IMR-90 (cell line): ENCODE data around the gene MTNR1B. TPM values are rescaled to one million over a fixed set of nuclear protein-coding genes. Genes with fewer than 3 reads are reported as not detected.

Experiments used
- ATAC-seq: fragments of 200-7000 bp; cut with Tn5 transposase; 2 replicates; pipeline ENCODE4 v1.9.1; 2020; ENCODE audit warnings: low read depth, mild to moderate bottlenecking, moderate library complexity
- BruUV-seq: library from RNA; stranded (reverse); fragments of 400-500 nt; replicated peaks from 2 replicates; lab custom pipeline; 2021; lab: Mats Ljungman, UMichigan
- CTCF ChIA-PET: fragments of 300-600 bp; formaldehyde crosslinking; extraction: SDS; loops from one replicate; lab custom pipeline; 2021; ENCODE audit warnings: antibody characterized with exemption; lab: Yijun Ruan, JAX
- POLR2A ChIA-PET: fragments of 300-600 bp; sonication (Branson Sonifier 250); formaldehyde crosslinking; loops from one replicate; lab custom pipeline; 2022; ENCODE audit warnings: antibody characterized with exemption; ENCODE audit not compliant: unreplicated experiment; lab: Charles Lee
- DNase-seq: peaks from one replicate; pipeline ENCODE4 v3.0.0; 2013
- H2AFZ ChIP-seq: replicated peaks from 2 replicates; pipeline ENCODE3; 2013; ENCODE audit warnings: low read length, mild to moderate bottlenecking; ENCODE audit not compliant: poor library complexity
- H2AK5ac ChIP-seq: 2 replicates; pipeline ENCODE4 v1.6.1; 2013; ENCODE audit warnings: low read depth, low read length, inconsistent platforms
- H2AK9ac ChIP-seq: replicated peaks from 2 replicates; pipeline ENCODE3; 2013; ENCODE audit warnings: mild to moderate bottlenecking, low read depth, low read length, moderate library complexity; ENCODE audit not compliant: poor library complexity
- H2BK120ac ChIP-seq: 2 replicates; pipeline ENCODE4 v1.6.1; 2013; ENCODE audit warnings: low read depth, low read length, inconsistent platforms
- H2BK15ac ChIP-seq: 3 replicates; pipeline ENCODE4 v1.6.1; 2013; ENCODE audit warnings: low read depth, low read length, inconsistent platforms
- H2BK20ac ChIP-seq: 2 replicates; pipeline ENCODE4 v1.6.1; 2013; ENCODE audit warnings: low read depth, mild to moderate bottlenecking, inconsistent platforms, low read length, moderate library complexity
- H2BK5ac ChIP-seq: 2 replicates; pipeline ENCODE4 v1.6.1; 2013; ENCODE audit warnings: mild to moderate bottlenecking, low read depth, low read length, inconsistent platforms; ENCODE audit not compliant: poor library complexity, severe bottlenecking
- H3K14ac ChIP-seq: replicated peaks from 2 replicates; pipeline ENCODE4 v1.6.1; 2013; ENCODE audit warnings: low read depth, low read length, inconsistent platforms
- H3K18ac ChIP-seq: 2 replicates; pipeline ENCODE4 v1.6.1; 2013; ENCODE audit warnings: low read depth, low read length, control low read depth
- H3K23ac ChIP-seq: 2 replicates; pipeline ENCODE4 v1.6.1; 2013; ENCODE audit warnings: low read depth, low read length, inconsistent platforms
- H3K27ac ChIP-seq: 2 replicates; pipeline ENCODE4 v1.5.1; 2013; ENCODE audit warnings: mild to moderate bottlenecking, control low read depth, low read length; ENCODE audit not compliant: insufficient read depth
- H3K27me3 ChIP-seq: 2 replicates; pipeline ENCODE4 v1.6.1; 2013; ENCODE audit warnings: low read length; ENCODE audit not compliant: control insufficient read depth, insufficient read depth
- H3K36me3 ChIP-seq: 2 replicates; pipeline ENCODE4 v1.6.1; 2013; ENCODE audit warnings: low read length, mixed read lengths; ENCODE audit not compliant: control insufficient read depth, insufficient read depth
- H3K4ac ChIP-seq: 2 replicates; pipeline ENCODE4 v1.6.1; 2013; ENCODE audit warnings: low read depth, low read length, inconsistent platforms
- H3K4me1 ChIP-seq: 2 replicates; pipeline ENCODE4 v1.6.1; 2013; ENCODE audit warnings: low read length, mixed read lengths; ENCODE audit not compliant: control insufficient read depth, insufficient read depth
- H3K4me2 ChIP-seq: 2 replicates; pipeline ENCODE4 v1.6.1; 2013; ENCODE audit warnings: low read depth, mild to moderate bottlenecking, control low read depth, low read length, moderate library complexity
- H3K4me3 ChIP-seq: 2 replicates; pipeline ENCODE4 v1.5.1; 2013; ENCODE audit warnings: low read depth, mild to moderate bottlenecking, control low read depth, low read length, moderate library complexity; ENCODE audit not compliant: insufficient read depth
- H3K56ac ChIP-seq: 2 replicates; pipeline ENCODE4 v1.6.1; 2013; ENCODE audit warnings: low read length, inconsistent platforms; ENCODE audit not compliant: insufficient read depth; ENCODE audit errors: extremely low read depth
- H3K79me1 ChIP-seq, 2 experiments: 2 replicates each; pipeline ENCODE4 v1.6.1; 2013; ENCODE audit warnings: low read length in 2 of 2, inconsistent platforms in 1 of 2, low read depth in 1 of 2
- H3K9ac ChIP-seq: 2 replicates; pipeline ENCODE4 v1.6.1; 2013; ENCODE audit warnings: low read depth, low read length, control low read depth
- H3K9me1 ChIP-seq: 2 replicates; pipeline ENCODE4 v1.6.1; 2013; ENCODE audit warnings: low read length, inconsistent platforms; ENCODE audit not compliant: insufficient read depth
- H3K9me3 ChIP-seq: 2 replicates; pipeline ENCODE4 v1.6.1; 2013; ENCODE audit warnings: low read length; ENCODE audit not compliant: control insufficient read depth, insufficient read depth
- H4K20me1 ChIP-seq: 2 replicates; pipeline ENCODE4 v1.6.1; 2013; ENCODE audit warnings: low read length, inconsistent platforms; ENCODE audit not compliant: insufficient read depth
- H4K5ac ChIP-seq: 2 replicates; pipeline ENCODE4 v1.6.1; 2013; ENCODE audit warnings: mild to moderate bottlenecking, low read depth, low read length, control low read depth
- H4K8ac ChIP-seq, 2 experiments: 2 replicates each; pipeline ENCODE4 v1.6.1; 2013; ENCODE audit warnings: low read depth in 2 of 2, low read length in 2 of 2, control low read depth in 1 of 2, inconsistent platforms in 1 of 2
- H4K91ac ChIP-seq: 2 replicates; pipeline ENCODE4 v1.6.1; 2013; ENCODE audit warnings: low read depth, low read length, inconsistent platforms; ENCODE audit not compliant: insufficient read depth
- BHLHE40 ChIP-seq: fragments of 150-350 bp; IDR thresholded peaks from 2 replicates; pipeline ENCODE4 v1.6.1; 2016; ENCODE audit warnings: mild to moderate bottlenecking, low read depth, low read length
- CHD1 ChIP-seq: IDR thresholded peaks from 2 replicates; pipeline ENCODE4 v1.6.1; 2012; ENCODE audit warnings: low read depth, low read length, improper control_type of control experiment
- POLR2A ChIP-seq: IDR thresholded peaks from 2 replicates; pipeline ENCODE4 v1.6.1; 2012; ENCODE audit warnings: mild to moderate bottlenecking, low read depth, low read length
- RFX5 ChIP-seq: IDR thresholded peaks from 2 replicates; pipeline ENCODE4 v1.8.0; 2012; ENCODE audit warnings: low read depth, mild to moderate bottlenecking, low read length, moderate library complexity
- USF2 ChIP-seq: fragments of 150-350 bp; IDR thresholded peaks from 2 replicates; pipeline ENCODE4 v1.6.1; 2017; ENCODE audit warnings: mild to moderate bottlenecking, antibody characterized with exemption, low read length, low read depth
- WGBS, 2 experiments: methylation state at CpG; one replicate each; pipeline versions ENCODE4 v1.1.5 to v1.1.7; 2013; ENCODE audit warnings: missing lambda C conversion rate in 2 of 2; ENCODE audit not compliant: insufficient read length in 1 of 2; ENCODE audit errors: extremely low coverage in 2 of 2; 5-methylcytosine and 5-hydroxymethylcytosine counted together
- dilution Hi-C: fragments of 300-500 bp; cut with HindIII; formaldehyde crosslinking; loops from one replicate; pipeline ENCODE4 v1.14.3; 2018; ENCODE audit warnings: low sequenced_read_pairs; ENCODE audit not compliant: unreplicated experiment
- in situ Hi-C: fragments of 300-500 bp; cut with MboI; formaldehyde crosslinking; loops from 3 replicates; pipeline ENCODE4 v1.14.3; 2019; ENCODE audit warnings: low sequenced_read_pairs, inconsistent platforms, mixed read lengths
- intact Hi-C: fragments of 100-400 bp; cut with micrococcal nuclease; formaldehyde crosslinking; loops from 2 replicates; pipeline ENCODE4 v1.10.0; 2022
- polyA plus RNA-seq, 3 experiments: library from polyadenylated mRNA; depleted of rRNA; stranded (reverse); fragments of >200 nt; gene quantifications; 2 replicates each; pipeline ENCODE4 v1.2.3, GENCODE V29; 2012; ENCODE audit warnings: low replicate concordance in 1 of 3
- total RNA-seq: library from RNA; depleted of rRNA; stranded (reverse); fragments of >200 nt; gene quantifications from 2 replicates; pipeline ENCODE4 v1.2.3, GENCODE V29; 2012
- TF ChIP-seq, protein P1 (sequence below): conservative IDR thresholded peaks from 2 replicates; pipeline ENCODE4 v1.5.1; 2012; ENCODE audit warnings: mild to moderate bottlenecking, low read depth, low read length, improper control_type of control experiment

MTNR1B gene
- total and polyA plus RNA-seq, 2 of the 4 experiments (the other 2 are of a cell fraction) = under 0.01 to 0.07 TPM

DNA sequence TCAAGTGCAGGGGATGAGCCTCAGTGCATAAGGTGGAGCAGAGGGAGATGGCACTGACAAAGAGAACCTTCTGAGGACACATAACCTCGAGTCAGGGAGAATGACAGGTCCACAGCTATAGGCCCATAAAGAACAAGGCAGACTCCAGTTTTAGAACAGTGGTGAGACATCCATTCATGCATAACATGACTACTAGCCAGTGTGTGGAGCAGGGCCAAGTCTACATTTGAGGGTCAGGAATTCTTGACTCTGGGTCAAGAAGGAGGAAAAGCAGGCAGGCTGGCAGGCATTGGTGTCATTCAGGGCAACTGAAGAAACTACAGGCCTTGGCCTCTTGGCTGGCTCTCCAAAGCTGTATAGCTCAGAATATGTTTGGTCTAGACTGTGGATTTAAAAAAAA lies 54.9 kb downstream of the MTNR1B start:
- Histone ChIP-seq H3K9me1 (peaks cover 10% of the 10 kb centered on the region), H3K23ac (peak overlapping the region; percentile 17; the same call in 1 of the 2 replicates), H3K14ac (peak overlapping the region; percentile 53), H3K9me3 (no peaks in the 10 kb centered on the region), H3K27me3 (no peaks in the 10 kb centered on the region), H2AFZ (peak overlapping the region; percentile 6), H3K27ac (no peak overlapping the region), H4K91ac (peak overlapping the region; percentile 38; the same call in 1 of the 2 replicates), H2AK5ac (peak overlapping the region; percentile 68), H4K8ac (no peak overlapping the region; a peak in 1 of 4 replicates), H2BK20ac (peak overlapping the region; percentile 75), H3K4ac (peak overlapping the region; percentile 51), H3K56ac (no peak overlapping the region), H3K4me2 (no peak overlapping the region), H4K5ac (no peak overlapping the region), H2BK5ac (no peak overlapping the region), H2AK9ac (no peak overlapping the region), H4K20me1 (no peaks in the 10 kb centered on the region), H2BK120ac (peak overlapping the region; percentile 63), H3K79me1 (no peaks in the 10 kb centered on the region), H3K4me1 (peaks cover 14% of the 10 kb centered on the region), H3K4me3 (no peak overlapping the region), H2BK15ac (peak overlapping the region; percentile 9; the same call in 1 of the 3 replicates), H3K9ac (no peak overlapping the region), H3K18ac (no peak overlapping the region), H3K36me3 (no peaks in the 10 kb centered on the region)
- DNase-seq = peak; percentile 27
- no TSS peak for BruUV-seq
- dilution Hi-C loops = no loop called here
- intact Hi-C loops = no loop called here
- in situ Hi-C loops = loop anchor here (25.0 kb wide), 1 partner anchor 1113 kb away; the partner anchor contains the start of gene PANX1
- ChIA-PET CTCF (interaction anchor here (1.4 kb wide), 1 partner anchor 10 kb away, joined by 5 read pairs; no protein-coding TSS in a partner anchor), POLR2A (no interaction called here)
- WGBS, 2 experiments = no CpG with 5 or more reads among the region's 1 CpG
- TF ChIP-seq BHLHE40 (no peak), POLR2A (no peak), CHD1 (no peak), RFX5 (no peak), USF2 (no peak)
- TF ChIP-seq, protein P1, sequence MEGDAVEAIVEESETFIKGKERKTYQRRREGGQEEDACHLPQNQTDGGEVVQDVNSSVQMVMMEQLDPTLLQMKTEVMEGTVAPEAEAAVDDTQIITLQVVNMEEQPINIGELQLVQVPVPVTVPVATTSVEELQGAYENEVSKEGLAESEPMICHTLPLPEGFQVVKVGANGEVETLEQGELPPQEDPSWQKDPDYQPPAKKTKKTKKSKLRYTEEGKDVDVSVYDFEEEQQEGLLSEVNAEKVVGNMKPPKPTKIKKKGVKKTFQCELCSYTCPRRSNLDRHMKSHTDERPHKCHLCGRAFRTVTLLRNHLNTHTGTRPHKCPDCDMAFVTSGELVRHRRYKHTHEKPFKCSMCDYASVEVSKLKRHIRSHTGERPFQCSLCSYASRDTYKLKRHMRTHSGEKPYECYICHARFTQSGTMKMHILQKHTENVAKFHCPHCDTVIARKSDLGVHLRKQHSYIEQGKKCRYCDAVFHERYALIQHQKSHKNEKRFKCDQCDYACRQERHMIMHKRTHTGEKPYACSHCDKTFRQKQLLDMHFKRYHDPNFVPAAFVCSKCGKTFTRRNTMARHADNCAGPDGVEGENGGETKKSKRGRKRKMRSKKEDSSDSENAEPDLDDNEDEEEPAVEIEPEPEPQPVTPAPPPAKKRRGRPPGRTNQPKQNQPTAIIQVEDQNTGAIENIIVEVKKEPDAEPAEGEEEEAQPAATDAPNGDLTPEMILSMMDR = no peak
- peak; percentile 15; the same call in 1 of the 2 replicates for ATAC-seq
